T1000 (cell line): ENCODE data around the gene SPTB.
"Not testable (repeated sequence)": the region's sequence is repeated elsewhere in the genome, so short reads cannot be mapped to it uniquely, and the experiment has no call there.

ENCODE experiments used
- DNase-seq: peaks from one replicate; lab custom pipeline; 2025; ENCODE audit warnings: mixed read lengths; lab: John Stamatoyannopoulos, UW

The SPTB gene

GRCh38 chr14:64821651-64822050, 58.1 kb downstream of the SPTB start:
- DNase-seq: no peak

DNA sequence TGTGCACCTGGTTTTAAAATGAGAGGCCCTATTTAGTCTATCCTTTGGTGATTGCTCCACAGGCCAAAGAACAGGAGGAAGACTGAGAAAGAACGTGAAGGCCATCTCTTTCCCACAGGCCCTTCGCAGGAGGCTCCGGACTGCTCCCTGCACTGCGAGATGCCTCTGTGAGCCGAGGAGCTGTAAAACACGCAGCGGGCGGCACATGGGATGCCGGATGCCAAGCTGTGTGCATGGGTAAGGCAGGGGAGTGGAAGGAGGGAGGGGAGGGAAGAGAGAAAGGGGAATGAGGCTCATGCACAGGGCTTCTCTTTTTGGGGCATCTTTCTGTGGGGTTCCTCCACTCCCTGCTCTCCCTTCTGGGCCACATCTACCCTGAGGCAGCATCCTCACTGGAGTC, 61.6 kb downstream of the SPTB start:
- no peak for DNase-seq

GRCh38 chr14:64817631-64818030, 62.1 kb downstream of the SPTB start:
- DNase-seq: peak; percentile 22

- DNase-seq: no peak
These were observed 63.4 kb downstream of the SPTB start for GRCh38 chr14:64816221-64816783.

- no peak for DNase-seq
These were observed 64.5 kb downstream of the SPTB start for GRCh38 chr14:64815257-64815656.

GRCh38 chr14:64812412-64812811, 67.3 kb downstream of the SPTB start:
- no peak for DNase-seq

DNA sequence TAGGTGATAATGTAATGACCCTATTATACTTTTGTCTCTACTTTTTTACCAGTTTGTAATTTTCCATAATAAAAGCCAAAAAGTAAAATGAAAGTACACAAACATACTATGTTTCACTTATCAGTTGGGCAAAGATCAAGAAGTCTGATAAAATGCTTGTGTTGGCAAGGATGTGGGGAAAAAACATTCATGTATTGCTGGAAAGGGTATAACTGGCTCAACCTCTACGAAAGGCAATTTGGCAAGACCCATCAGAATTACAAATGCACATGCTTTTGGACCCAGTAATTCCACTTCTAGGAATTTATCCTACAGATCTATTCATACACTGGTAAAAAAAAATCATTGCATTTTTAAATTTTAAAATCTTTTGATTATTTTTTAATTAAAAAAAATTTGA, 68.0 kb downstream of the SPTB start:
- DNase-seq: no peak

DNA sequence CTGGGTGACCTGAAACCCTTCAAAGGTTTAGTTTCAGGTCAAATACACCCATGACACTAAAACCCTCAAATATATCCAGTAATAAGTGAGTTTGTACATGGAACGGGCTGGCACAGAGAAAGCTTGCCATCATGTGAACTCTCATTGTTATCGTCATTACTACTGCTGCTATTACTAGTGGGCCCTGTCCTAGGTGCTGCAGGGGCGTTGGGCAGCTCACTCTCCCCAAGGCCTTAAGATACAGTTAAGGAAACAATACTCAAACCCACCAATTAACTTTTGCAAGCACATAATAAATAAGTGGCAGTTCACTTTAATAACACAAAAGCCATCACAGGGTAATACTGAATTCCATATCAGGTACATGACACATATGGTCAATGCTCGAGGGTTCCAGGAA, 71.3 kb downstream of the SPTB start:
- no peak for DNase-seq

GRCh38 chr14:64807551-64807950, 72.2 kb downstream of the SPTB start:
- DNase-seq: no peak

- DNase-seq: no peak
These were observed 72.7 kb downstream of the SPTB start for GRCh38 chr14:64806862-64807495.

DNA sequence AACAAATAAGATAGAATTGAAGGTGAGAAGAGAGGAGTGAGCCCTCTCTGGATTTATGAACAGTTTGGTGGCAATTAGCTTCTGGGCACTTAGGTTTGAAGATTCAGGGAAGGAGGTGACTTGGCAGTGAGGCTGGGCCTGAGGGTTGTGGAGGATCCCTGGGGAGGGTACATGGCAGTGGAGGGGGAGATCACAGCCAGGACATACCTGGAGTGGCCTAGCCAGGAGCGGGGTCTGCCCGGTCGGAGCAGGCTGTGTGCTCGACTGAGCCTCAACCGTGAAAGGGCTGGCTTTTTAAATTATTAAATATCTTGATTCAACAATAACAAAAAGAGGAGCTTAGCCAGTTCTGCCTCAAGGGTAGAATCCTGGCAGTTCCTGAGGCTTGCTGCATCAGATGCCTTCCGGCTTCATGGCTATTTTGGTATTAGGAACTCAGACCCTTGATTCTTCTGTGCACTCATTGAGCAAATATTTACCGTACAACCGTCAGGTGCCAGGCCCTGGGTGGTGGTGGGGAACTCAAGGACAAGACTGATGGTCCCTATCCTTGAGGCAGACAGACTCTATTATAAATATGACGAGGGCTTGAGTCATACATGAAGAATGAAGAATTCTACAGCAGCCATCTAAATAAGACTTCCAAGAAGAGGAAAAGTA, 73.4 kb downstream of the SPTB start:
- DNase-seq: peak; percentile 78

DNA sequence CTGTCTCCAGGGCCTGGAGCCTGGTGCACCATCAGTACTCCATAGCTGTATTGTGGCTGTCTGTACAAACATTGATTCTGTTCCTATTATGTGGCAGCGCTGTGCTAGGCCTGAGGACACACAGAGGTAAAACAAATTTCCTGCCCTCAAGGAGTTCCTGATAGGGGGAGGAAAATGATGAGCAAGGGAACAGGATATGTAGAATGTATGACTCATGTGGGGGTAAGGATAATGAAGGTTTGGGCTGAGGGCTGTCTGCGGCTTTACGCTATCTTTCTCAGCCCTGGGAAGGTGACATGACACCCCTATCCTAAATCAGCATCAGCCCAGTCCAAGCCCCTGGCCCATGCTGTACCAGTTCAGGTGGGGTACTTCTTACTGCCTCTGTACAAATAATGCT, 74.1 kb downstream of the SPTB start:
- not testable (repeated sequence) for DNase-seq

DNA sequence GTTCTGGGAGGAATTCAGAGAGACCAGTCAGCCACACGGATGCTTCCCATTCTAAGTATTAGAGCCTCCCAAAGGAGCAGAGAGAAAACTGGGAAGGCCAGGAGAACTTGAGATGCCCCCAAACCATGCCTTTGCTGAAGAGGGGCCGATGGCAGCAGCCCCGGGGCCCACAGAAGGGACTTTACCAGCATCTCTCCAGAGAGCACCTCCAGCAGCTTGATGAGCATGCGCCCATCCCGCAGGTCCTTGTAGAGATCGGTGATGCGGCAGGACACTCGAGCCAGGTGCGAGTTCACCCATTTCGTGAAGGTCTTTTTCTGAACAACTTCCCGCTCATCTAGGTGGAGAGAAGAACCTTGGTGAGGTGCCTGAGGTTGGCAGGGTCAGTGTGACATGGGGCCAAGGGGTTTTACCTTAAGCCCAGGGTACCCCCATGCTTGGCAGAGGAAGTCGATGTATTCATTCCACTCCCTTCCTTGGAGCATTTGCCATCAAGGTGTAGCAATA, 74.9 kb downstream of the SPTB start:
- DNase-seq: no peak

GRCh38 chr14:64801800-64802199, 77.9 kb downstream of the SPTB start:
- no peak for DNase-seq

DNA sequence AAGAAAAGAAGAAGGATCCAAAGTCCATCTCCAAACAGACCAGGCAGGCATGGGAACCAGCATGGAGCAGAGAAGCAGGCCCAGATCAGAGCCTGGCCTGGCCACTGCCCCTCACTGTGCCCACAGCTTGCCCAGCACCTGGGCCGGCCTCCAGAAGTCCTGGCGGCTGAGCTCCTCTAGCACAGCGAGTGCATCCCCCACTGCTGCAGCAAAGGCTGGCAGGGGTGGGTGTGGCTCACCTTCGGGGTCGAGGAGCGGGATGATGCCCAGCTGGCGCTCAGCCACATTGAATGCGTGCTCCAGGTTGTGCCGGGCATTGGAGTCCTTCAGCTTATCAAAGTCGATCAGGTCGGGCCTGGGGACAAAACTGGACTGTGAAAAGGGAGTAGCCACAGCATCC, 78.7 kb downstream of the SPTB start:
- DNase-seq: no peak

GRCh38 chr14:64800000-64800399, 79.7 kb downstream of the SPTB start:
- DNase-seq: no peak

DNA sequence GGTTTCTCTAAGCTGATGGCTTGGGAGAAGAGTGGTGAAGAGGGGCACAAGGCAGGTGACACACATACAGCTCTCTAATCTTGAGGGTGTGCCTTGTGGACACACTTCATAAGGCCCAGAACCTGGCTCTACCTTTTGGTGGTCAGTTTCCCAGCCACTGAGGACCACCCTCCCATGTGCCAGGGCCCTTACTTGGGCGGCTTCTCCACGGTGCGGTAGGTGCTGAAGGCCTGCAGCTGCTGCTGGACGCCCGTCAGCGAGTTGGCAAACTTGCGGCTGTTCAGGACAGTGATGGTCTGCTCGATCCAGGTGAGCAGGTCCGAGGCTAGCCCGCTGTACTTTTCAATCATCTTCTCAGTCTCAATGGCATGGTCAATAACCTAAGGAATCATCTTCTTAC, 80.2 kb downstream of the SPTB start:
- DNase-seq: no peak

- DNase-seq: no peak
These were observed 83.3 kb downstream of the SPTB start for GRCh38 chr14:64796369-64796768.

- no peak for DNase-seq
These were observed 83.8 kb downstream of the SPTB start for GRCh38 chr14:64795921-64796320.

DNA sequence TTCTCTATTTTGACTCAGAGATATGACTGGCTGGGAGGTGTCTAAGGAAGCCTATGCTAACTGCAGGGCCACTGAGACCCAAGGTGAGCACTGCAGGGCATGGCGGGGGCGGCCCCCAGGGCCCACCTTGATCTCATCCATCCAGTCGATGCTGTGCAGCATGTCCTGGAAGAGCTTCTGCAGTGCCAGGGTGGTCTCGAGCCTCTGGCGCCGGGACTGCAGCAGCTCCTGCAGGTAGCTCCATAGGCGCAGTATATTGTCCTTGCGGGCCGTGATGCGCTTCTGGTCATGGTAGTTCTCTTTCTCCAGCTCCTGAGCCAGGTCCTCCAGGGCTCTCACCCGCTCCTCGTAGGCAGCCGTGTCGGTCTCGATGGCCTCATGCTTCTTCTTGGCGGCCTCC, 84.5 kb downstream of the SPTB start:
- DNase-seq: no peak

GRCh38 chr14:64792871-64793560, 86.7 kb downstream of the SPTB start:
- no peak for DNase-seq

GRCh38 chr14:64792231-64792630, 87.5 kb downstream of the SPTB start:
- DNase-seq: no peak

DNA sequence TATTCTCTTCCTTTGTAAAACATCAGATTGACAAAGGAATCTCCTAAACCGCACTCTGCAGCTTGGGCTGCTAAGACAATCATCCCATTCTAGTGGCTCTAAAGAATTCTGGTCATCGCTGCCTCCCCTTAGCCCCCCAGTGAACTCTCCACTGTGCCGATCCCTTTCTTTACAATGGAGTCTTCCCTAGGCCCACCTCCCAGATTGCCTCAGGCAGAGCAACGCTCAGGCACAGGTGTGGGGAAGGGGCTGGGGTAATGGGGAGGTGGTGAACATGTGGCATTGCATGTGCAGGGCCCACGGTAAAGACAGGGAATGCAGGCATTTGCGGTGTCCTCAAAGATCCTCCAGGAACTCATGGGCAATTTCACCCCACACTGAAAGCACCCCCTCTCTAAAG, 89.2 kb downstream of the SPTB start:
- no peak for DNase-seq
